GM12875 (cell line): Measurements from ENCODE around the gene PTPN7.
A peak's percentile ranks its signal among the peaks of the same experiment; 100 is the strongest.
"Not testable (repeated sequence)": the region's sequence is repeated elsewhere in the genome, so short reads cannot be mapped to it uniquely, and the experiment has no call there.

ENCODE experiments used
- H3K4me3 ChIP-seq: one replicate; pipeline ENCODE4 v1.5.1; 2011; ENCODE audit warnings: low read depth, low read length, control low read depth
- TF ChIP-seq, protein P1 (sequence below): IDR thresholded peaks from 2 replicates; pipeline ENCODE4 v1.5.1; 2011; ENCODE audit warnings: low read depth, mild to moderate bottlenecking, control low read depth, inconsistent platforms, low read length, moderate library complexity, borderline replicate concordance; ENCODE audit not compliant: insufficient read depth

Gene PTPN7

DNA sequence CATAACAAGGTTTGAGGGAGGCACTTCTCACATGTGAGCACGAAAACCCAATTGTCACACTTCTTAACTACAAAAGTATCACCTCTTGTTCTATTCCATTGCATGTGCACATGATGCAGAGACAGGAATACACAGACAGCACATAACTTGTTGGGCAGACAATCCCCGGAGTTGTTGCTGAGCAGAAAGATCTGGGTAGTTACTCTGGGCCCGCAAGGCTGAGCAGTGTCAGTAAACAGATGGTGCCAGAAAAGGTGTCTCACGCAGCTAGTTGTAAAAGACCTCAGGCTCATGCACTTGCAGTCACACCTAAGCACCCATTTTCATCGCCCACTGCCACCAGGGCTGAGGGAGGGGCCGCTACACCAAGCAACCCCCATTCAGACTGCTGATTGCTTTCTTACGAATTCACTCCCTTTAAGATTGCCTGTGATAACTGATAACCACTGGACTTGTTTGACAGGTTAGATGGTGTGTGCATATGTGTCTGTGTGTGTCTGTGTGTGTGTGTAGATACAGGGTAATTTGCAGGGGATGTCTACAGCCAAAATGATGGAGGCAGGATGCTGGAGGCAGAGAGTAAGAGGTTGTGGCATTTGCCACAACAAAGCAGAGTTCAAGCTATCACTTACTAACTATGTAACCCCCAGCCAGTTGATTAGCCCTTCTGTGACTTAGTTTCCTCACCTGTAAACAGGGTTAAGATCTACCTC lies 37.4 kb upstream of the PTPN7 start:
- H3K4me3 ChIP-seq = no peak overlapping the region
- TF ChIP-seq, protein P1, sequence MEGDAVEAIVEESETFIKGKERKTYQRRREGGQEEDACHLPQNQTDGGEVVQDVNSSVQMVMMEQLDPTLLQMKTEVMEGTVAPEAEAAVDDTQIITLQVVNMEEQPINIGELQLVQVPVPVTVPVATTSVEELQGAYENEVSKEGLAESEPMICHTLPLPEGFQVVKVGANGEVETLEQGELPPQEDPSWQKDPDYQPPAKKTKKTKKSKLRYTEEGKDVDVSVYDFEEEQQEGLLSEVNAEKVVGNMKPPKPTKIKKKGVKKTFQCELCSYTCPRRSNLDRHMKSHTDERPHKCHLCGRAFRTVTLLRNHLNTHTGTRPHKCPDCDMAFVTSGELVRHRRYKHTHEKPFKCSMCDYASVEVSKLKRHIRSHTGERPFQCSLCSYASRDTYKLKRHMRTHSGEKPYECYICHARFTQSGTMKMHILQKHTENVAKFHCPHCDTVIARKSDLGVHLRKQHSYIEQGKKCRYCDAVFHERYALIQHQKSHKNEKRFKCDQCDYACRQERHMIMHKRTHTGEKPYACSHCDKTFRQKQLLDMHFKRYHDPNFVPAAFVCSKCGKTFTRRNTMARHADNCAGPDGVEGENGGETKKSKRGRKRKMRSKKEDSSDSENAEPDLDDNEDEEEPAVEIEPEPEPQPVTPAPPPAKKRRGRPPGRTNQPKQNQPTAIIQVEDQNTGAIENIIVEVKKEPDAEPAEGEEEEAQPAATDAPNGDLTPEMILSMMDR = no peak

DNA sequence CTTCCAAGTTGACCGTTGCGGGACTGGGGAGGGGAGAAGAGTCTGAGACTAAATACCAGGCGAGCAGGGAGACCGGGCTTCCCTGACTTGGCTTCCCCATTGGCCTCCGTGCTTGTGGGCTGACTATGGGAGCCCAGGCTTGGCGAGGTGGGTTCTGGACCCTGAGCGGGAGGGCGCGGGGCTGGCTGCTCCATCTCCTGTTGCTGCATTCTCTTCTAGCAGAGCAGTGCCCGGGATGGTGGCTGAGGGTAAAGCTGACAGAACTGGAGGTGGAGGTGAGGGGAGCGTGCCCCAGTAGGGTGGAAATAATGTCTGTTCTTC lies 33.9 kb upstream of the PTPN7 start:
- H3K4me3 ChIP-seq = no peak overlapping the region
- TF ChIP-seq, protein P1 = no peak

DNA sequence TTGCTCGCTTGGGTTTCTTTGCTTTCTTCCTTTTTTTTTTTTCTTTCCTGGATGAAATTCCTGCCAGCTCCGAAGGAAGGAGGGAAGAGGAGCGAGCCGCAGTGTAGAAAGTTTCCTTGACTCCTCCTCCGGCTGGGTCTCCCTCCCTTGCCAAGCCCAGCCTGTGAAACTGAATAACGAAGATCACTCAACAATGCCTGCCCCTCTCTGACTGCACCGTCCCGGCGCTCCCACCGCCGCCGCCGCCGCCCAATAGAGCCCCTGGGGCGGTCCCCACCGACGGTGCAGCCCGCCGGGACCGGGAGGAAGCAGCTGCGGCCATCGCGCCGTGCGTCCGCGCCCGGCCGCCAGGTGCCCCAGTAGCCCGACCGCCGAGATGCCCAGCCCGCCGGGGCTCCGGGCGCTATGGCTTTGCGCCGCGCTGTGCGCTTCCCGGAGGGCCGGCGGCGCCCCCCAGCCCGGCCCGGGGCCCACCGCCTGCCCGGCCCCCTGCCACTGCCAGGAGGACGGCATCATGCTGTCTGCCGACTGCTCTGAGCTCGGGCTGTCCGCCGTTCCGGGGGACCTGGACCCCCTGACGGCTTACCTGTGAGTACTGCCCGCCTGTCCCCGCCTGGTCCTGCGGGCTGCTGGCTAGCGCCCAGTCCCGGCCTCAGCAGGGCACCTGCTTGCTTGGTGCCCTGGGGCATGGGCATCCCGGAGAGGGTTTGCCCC lies 33.4 kb upstream of the PTPN7 start, which contains the start of gene LGR6:
Gene LGR6, plus strand, starts transcription at position 186 of the 714 bp plus-strand sequence. Its CDS starts 191 bp downstream, at position 377.
- no peak within 1 kb of the TSS for H3K4me3 ChIP-seq
- TF ChIP-seq, protein P1 = no peak

DNA sequence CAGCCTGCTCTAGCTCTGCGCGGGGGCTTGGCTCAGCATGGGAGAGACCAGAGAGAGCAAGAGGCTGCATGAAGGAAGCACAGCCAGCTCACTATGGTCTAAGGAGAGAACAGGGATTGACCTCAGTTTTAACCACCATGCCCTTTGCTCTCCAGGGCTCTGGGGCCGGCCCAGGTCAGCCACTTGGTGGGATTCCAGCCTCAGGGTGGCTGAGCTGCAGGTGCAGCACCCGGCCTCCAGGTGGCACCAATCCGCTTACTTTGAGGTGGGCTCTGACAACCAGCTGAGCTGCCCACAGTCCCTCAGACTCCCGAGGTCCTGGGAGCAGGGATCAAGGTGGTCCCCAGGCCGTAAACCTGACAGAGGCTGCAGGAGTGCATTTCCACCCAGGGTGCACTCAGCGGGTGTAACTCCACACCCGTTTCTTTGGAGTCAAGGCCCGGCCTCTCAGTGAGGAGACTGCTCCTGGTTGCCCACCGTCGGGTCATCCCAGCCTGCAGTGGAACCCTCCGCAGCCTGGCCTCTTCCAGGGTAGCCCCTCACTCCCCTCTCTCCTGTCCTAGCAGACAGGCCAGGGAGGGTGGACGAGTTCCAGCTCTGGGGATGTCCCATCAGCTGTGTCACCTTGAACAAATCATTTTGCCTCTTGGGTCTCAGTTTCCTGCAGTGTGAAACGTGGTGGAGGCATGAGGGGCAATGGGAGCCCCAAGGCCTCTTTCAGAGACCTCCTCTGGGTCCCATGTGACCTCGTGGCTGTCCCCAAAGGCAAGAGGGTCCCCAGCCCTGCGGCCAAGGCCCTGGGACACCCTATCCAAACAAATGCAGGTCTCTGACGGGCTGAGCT lies 32.6 kb upstream of the PTPN7 start:
- no peak overlapping the region for H3K4me3 ChIP-seq
- TF ChIP-seq, protein P1 = peak; percentile 93

DNA sequence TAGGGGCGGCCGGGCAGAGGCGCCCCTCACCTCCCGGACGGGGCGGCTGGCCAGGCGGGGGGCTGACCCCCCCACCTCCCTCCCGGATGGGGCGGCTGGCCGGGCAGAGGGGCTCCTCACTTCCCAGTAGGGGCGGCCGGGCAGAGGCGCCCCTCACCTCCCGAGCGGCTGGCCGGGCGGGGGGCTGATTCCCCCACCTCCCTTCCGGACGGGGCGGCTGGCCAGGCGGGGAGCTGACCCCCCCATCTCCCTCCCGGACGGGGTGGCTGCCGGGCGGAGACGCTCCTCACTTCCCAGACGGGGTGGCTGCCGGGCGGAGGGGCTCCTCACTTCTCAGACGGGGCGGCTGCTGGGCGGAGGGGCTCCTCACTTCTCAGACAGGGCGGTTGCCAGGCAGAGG lies 31.0 kb upstream of the PTPN7 start:
- H3K4me3 ChIP-seq = not testable (repeated sequence)

DNA sequence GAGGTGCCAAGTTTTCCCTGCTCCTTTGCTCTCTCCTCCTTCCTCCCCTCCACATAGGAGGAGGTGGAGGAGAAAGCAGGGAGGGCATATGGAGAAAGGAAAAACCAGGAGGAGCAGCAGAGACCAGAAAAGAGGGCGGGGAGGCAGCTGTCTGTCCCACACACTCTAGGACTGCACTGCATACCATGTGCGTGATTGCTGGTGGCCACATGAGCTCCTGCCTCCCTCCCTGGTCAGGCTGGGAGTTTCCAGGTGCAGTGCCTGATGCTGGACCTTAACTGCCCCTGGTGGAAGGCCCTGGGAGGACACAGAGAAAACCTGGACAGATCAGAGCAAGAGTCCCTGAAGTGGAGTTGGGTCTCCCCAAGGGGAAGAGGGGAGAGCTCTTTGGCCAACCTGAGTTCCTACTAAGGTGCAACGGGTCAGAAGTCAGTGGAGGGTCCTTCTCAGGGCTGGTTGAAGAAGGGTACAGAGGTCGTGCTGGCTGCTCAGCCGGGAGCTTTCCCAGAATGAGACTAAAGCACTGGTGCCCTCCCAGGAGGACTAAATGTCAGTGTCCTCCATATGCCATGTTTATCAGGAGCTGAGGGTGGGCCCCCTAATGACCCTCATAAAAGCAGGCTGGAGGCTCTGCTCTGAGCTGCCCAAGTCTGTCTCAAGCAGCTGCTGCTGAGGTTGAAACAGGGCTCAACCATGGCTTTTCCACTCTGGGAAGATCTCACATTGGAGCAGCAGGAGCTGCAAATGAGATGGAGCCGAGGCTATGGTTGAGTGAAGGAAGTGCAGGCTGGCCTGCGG lies 29.7 kb upstream of the PTPN7 start:
- no peak overlapping the region for H3K4me3 ChIP-seq
- TF ChIP-seq, protein P1 = no peak
